Measurements from ENCODE around the gene CHSY1. TPM values are rescaled to one million over a fixed set of nuclear protein-coding genes. Genes with fewer than 3 reads are reported as not detected.

CHSY1 gene
- total RNA-seq, 1 donor = 23.4 TPM

DNA sequence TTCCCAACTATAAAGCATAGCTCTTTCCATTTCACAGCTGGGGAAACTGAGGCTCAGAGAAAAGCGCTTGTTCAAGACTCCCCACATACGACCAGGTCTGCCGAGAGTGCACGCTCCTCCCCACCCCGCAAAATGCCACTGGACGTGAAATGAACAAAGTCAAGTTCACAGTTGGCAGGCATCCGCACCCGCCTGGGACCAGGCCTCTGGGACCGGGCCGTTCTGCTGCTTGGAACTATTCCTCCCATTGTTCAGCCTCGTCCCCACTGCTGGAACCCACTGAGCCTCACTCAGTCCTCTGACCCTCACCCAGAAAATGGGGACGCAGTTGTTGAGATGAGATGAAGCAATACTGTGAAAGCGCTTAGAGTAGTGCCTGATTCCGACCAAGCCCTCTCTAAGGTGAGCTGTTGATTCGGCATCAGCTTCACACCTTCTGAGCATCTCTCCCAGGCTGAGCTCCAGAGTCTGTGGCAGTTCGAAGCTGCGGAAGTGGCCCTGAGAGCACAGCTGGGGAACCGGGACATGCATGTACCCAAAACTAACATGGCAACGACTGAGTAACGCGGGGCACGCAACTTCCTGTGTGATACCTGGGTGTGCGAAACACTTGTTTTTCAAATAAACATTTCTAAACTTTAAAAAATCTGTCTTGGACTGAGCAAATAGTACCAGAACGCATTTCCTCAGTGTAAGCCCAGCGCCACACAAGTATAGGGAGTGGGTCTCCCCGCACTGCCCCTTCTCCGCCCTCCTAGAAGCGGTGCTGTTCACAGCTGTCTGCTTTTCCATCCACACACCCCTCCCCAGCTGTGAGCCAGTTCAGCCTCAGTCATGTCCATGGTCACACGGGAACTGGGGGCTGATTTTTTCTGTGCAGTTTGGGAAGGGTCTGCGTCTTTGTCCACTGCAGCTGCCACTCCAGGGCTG is 93.4 kb downstream of the CHSY1 start:
- no peak for DNase-seq (ENCODE audit: low read depth in 2 of 3, low spot score in 2 of 3)

DNA sequence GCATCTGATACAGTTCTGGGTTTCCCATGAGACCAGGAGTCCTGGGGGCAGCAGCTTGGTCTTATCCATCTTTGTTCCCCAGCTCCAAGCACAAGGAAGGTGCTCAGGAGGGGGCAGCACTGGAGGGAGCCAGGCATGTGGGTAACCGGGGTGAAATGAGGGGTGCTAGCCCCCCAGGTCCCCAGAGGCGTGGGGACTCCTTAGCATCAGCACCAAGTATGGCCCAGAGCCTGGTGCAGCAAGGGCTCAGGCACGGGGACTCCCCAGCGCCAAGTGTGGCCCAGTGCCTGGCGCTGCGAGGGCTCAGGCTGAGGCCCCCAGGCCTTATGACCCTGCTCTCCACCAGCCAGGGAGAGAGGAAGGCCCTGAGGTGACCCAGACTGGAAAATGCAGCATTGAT is 94.1 kb downstream of the CHSY1 start:
- no peak for DNase-seq (ENCODE audit: low read depth in 2 of 3, low spot score in 2 of 3)

DNA sequence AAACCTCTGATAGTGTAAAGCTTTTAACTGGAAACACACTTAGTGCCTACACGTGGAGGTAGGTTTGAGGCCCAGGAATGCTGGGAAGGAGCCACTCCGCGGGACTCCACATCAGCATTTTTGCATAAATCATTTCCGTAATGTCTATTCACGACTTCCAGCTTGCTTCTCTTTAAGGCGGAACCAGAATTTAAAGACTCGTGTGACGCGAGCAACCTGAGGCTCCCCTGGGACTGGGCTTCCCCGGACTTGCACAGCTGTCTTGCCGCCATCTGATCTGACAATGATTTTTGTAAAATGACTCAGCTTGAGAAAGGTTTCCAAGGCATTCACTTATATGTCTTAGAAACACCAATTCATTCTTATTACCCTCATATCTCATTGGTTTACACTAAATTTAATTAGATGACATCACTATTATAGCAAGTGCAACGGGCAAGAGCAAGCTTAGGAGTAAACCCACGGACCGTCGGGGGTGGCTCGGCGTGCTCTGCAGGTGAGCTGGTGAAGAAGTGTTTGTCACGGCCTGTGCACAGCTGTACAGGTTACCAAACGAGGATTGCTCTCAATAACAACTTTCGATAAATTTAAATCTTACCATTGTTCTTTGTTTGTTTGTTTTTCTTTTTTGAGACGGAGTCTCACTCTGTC is 95.2 kb downstream of the CHSY1 start:
- no peak for DNase-seq (ENCODE audit: low read depth in 2 of 3, low spot score in 2 of 3)

DNA sequence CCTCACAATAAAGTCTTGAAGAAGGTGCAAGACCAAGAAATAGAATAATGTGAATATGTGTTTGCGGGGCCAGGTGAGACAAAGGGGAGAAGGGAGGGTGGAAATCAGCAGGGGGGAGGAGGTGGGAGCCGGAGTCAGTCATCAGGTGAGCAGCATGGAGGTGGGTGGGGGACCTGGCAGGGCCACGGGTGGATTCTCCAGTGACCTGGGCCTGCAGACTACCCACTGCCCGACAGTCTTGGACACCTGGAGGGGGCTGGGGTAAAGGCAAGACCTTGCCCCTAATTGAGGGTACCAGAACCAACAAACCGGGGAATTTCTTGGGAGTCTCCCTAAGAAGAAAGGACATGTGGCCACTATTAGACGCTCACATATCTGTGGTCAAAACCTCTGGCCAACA is 95.8 kb downstream of the CHSY1 start:
- DNase-seq (ENCODE audit: low read depth in 2 of 3, low spot score in 2 of 3) = no peak

DNA sequence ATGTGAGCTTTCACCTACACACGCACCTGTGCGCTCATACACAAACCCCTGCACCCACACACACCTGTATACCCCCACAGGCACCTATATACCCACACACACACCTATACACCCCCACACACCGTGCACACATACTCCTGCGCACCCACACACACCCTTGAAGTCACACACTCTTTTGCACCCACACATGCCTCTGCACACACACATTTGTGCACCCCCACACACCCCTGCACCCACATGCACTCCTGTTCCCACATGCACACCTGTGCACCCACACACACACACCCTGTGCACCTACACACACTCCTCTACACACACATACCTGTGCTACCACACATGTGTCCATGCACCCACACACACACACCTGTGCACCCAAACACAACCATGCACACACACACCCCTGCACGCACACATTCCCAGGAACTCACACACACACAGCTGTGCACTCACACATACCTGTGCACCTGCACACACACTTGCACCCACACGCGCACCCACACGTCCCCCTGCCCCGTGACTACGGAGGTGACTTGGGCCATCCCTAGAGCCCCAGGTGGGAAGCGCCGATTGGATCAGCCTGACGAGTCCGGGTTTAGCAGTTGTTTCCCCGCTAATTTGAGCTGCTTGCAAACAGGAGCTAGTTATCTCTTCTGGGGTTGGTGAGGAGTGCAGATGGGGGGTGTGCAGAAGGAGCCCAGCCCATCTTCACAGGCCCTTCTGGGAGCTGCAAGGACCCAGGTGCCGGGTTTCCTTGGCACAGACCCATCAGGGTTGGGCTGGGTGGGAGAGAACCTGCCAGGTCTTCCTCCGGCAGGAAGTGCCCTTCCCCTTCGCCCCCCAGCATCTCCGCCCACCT is 97.8 kb downstream of the CHSY1 start:
- DNase-seq (ENCODE audit: low read depth in 2 of 3, low spot score in 2 of 3) = no peak

DNA sequence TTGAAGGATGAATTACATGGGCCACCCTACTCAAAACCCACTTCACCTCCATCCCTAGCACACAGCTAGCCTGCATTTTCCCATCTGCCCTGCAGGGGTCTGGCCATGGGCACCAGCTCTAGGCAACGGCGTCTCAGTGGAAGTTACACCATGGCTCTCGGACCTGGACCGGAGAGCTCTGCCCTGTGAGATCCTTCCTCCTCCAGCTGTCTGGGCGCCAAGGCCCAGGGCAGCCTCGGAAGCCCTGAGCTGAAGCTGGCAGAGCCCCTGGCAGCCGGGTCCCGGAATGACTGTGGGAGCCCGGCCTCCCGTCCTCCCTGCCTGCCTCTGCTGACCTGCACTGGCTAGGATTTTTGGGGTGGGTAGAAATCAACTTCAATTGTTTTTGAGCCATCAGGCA is 98.9 kb downstream of the CHSY1 start:
- DNase-seq (ENCODE audit: low read depth in 2 of 3, low spot score in 2 of 3) = no peak

DNA sequence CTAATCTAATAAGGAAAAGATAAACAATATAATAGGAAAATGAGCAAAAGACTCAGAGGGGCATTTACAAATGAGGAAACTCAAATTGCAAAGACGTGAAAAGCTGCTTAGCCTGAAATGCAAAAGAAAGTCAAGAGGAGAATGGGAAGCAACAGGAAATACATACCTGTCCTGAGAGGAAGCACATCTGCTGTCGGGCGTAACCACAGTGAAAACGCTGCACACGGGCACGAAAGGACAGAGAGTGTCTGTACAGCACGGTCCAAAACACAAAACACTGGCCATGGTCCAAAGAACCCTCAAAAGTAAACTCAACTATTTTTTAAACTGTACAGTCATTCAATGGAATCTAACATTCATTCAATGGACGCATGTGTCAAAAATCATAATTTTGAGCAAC is 100.6 kb downstream of the CHSY1 start:
- DNase-seq (ENCODE audit: low read depth in 2 of 3, low spot score in 2 of 3) = no peak

DNA sequence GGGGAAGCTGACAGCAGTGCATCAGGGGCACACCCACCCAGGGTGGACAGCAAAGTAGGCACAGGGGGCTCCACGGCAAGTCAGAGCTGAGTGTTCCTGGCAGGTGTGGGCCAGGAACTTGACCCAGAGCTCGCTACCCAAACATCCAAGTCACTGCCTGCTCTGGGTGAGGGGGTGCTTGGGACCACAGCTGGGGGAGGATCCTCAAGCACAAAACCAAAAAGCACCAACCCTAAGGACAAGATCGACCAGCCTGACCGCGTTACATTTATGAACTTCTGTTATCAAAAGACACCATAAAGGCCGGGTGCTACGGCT is 101.2 kb downstream of the CHSY1 start:
- no peak for DNase-seq (ENCODE audit: low read depth in 2 of 3, low spot score in 2 of 3)

DNA sequence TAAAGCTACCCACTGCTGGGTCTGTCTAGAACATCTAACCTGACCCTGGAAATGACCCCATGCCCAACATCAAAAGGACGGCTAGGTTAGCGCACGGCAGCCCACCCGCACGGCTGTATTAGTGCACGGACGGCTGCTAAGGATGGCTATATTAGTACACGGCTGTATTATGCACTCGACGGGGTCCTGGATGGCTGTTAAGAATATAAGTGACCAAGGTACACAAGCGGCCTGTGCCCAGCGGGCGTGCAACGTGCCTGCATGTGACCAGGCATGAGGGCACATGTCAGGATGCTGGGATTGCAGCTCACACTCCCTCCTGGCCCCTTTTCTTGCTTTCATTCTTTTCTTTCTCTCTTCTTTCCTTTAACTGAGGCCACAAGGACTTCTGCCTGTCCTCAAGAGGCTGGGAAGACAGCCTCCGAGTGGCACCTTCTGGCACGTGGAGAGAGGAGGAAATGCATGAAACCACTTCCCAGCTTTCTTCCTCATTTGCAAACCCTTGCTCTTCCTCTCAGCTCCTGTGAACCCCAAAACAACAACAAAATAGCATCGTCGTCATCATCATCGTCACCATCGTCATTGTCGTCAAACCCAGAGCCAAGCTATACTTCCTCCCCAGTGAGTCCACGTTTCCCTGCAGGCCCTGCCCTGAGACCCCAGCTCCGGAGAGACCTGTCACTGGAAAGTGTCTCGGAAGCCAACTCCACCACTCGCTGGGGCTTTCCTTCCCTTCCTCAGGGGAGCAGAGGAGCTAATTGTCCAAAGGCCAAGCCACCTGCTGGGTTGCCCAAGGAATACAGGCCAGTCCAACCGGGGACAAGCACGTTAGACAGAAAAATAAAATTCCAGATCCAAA is 101.8 kb downstream of the CHSY1 start:
- no peak for DNase-seq (ENCODE audit: low read depth in 2 of 3, low spot score in 2 of 3)

DNA sequence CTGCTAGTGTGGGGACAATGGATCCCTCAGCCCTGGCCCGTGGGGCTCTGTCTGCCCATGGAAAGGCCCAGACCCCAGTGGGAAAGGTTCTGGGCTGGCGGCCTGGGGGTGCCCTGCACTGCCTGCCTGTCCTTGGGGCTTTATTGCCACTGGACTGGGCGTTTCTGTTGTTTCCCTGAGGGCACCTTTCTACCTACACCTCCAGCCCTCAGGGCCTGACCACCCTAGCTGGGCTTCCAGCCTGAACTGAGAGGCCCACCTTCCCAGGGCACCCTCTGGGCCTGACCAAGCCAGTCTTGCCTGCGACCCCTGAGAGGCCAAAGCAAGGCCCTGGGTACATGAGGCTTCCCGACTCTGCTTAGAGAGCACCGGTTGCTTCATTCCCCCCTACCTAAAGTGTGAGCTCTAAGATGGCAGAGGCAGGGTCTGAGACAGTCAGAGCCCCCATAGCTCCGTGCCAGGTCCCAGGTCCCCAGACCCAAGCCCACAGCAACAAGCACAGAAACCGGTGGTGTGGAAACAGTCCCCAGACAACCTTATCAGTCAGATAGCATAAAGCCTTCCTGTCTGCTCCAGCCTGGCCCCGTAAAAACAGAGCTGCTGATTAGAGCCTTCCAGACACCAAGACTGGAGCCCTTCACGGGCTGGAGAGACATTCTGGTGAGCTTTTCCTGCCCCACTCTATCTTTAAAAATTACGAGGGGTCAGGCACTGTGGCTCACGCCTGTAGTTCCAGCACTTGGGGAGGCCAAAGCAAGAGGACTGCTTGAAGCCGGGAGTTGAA is 102.8 kb downstream of the CHSY1 start:
- peak in 1 of 3 donors; percentile 47 for DNase-seq (ENCODE audit: low read depth in 2 of 3, low spot score in 2 of 3)

DNA sequence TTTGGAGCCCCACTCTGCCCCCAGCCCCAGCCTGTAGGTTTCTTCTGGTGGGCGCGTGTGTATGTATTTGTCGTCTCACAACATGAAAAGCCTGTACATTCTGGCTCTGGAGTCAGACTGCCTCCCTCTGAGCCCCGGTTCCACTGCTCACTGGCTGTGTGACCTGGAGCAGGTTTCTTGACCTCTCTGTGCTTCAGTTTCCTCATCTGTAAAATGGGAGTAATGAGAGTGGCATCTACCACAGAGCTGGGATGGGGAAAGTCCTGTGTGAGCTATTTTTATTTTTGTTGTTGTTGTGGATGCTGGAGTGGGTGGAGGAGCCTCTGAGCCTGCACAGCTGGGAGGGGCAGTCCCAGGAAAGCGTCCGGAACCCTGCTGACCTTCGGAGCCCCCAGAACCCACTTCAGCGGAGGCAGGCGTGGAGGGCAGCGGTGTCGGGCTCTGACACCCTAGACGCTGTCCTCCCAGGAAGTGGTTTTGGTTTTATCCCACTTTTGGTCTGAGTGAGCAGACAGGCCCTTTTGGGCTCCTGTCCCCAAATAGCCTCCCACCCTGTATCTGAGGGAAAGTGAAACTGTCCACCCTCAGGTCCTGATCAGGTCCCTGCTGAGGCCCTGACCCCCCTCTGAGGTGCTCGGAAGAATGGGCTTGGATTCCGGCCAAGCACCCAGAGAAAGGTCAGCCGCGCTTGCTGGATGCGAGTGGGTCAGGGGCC is 103.5 kb downstream of the CHSY1 start:
- DNase-seq (ENCODE audit: low read depth in 2 of 3, low spot score in 2 of 3) = no peak

DNA sequence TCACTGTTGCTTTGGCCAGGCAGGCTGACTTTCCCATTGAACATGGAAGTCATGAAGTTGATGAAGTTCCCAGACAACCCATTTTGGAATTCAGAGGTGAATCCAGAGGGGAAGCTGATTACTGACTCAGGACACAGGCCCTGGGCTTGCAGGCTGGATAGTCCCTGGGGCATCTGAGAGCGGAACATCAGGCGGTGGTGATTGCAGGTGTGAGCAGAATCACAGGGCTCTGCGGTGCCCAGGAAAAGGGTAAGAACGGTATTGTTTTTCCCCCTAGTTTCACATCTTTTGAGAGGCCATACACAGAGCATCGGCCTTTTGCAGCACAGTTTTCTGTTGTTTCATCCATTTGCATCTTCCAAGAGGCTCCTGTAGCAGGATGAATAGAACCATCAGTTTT is 104.7 kb downstream of the CHSY1 start:
- no peak for DNase-seq (ENCODE audit: low read depth in 2 of 3, low spot score in 2 of 3)

DNA sequence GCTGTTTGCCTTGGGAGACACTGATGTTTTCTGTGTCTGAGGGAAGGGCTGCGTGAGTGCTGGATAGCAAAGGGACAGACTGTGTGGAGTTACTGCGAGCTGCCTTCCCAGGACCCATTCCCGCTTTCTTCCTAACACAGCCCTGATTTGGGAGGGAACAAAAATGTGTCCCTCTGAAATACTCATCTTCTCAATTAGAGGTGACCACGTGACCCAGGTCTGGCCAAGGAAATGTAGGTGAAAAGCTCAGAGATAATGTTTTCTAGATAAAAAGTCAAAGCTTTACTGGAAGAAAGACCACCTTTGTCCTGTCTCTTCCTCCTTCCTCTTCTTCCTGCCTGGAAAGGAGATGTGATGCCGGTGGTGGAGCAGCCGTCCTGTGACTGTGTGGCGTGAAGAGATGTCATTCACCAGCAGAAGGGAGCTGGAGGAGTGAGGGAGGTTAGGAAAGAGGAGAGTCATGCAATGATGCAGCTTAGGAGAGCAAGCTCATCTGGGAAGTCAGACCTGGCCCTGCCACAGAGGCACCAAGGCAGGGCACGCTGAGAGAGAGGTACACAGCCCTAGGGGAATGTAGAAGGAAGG is 105.6 kb downstream of the CHSY1 start:
- no peak for DNase-seq (ENCODE audit: low read depth in 2 of 3, low spot score in 2 of 3)

DNA sequence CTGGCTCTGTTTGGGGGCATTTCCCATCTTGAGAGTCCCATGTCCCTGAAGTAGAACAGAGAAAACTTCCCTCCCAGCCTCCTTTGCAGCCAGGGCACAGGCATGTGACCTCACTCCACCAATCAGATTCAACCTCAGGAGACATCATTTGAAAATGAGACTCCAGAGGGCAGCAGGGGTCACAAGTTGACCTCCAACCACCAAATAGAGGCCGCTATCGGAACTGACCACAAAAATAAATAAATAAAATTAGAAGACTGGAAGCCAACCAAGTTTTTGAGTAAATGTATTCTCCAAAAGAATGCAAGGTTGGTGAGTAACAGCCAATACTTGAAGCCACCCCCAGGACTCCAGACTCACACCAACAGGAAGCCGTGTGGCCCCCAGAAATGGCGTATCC is 106.5 kb downstream of the CHSY1 start:
- DNase-seq (ENCODE audit: low read depth in 2 of 3, low spot score in 2 of 3) = no peak

DNA sequence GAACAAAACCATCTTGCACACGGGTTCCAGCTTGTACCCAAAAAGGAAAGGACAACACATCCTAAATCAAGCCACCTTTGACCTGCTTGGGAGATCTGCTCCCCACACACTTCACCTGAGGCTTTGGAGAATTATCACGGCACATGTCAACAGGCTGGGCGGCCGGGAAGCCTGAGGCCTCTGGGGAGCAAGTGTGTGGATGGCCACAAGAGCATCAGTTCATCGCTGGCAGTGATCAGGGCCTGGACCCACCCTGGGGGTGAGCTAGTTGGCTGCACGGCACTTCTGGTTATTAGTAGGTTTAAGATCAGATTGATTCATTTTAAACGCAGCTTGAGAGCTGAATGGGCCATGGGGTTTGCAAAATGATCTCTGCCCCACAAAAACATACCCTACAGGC is 108.5 kb downstream of the CHSY1 start:
- DNase-seq (ENCODE audit: low read depth in 2 of 3, low spot score in 2 of 3) = no peak

DNA sequence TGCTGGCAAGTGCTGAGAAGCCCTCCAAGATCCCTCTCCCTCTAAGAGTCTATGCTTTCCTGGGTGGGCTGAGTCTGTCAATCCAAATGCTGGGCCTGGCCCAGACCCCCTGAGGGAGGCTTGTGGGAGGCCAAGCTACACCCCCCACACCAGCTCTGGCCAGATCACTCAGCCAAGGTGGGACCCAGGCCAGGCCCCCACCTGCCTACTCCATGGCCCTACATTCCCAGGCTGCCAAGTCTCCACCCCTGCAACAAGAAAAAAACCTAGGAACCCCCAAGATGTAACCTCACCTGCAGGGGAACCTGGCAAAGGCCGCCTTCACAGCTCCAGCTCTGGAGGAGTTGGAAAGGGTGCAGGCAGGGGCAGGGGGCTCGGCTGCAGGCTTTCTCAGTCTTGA is 109.1 kb downstream of the CHSY1 start:
- no peak for DNase-seq (ENCODE audit: low read depth in 2 of 3, low spot score in 2 of 3)

DNA sequence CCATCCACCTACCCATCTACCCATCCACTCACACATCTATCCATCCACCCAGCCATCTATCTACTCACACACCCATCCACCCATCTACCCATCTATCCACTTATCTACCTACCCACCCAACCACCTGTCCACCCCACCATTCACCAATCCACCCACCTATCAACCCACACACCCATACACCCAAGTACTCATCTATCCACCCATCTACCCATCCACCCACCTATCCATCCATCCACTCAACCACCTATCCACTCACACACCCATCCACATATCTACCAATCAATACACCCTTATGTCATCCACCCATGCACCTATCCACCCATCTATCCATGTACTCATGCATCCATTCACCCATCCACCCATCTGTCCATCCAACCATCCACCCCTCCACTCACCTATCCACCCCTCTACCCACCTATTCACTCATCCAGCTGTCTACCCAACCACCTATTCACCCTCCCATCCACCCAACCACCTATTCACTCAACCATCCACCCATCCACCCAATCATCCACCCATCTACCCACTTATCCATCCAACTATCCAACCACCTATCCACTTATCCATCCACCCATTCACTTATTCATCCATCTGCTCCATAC is 109.8 kb downstream of the CHSY1 start:
- DNase-seq (ENCODE audit: low read depth in 2 of 3, low spot score in 2 of 3) = no peak

DNA sequence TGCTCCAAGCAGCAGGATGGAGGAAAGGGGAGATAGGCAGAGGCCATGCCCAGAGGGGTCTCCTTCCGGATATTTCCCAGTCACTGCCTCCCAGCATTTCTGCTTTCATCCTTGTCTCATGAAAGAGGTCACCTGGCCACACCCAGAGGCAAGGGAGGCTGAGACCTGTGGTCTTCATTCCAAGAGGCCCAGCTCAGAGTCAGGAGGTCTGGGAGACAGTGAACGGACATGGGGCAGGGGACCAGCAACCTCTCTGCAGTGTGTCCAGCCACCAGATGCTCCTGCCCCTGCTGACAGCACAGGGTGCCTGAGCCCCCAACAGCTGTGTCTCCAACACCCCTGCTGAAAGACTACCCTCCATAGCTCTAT is 111.2 kb downstream of the CHSY1 start:
- DNase-seq (ENCODE audit: low read depth in 2 of 3, low spot score in 2 of 3) = no peak
